H9 (cell line): ENCODE measurements around the gene PACS1. TPM values are rescaled to one million over a fixed set of nuclear protein-coding genes. Genes with fewer than 3 reads are reported as not detected.

Source experiments
- DNase-seq: peaks from one replicate; pipeline ENCODE4 v3.0.0-alpha.2; 2017
- H2AFZ ChIP-seq: one replicate; pipeline ENCODE4 v1.6.1; 2013; ENCODE audit warnings: mild to moderate bottlenecking, low read length, control low read depth, moderate library complexity
- H2AK5ac ChIP-seq: 2 replicates; pipeline ENCODE4 v1.6.1; 2013; ENCODE audit warnings: low read length, control low read depth, mixed read lengths; ENCODE audit not compliant: insufficient read length
- H2BK120ac ChIP-seq: one replicate; pipeline ENCODE4 v1.6.1; 2013; ENCODE audit warnings: low read depth, mild to moderate bottlenecking, low read length, control low read depth, inconsistent platforms; ENCODE audit not compliant: poor library complexity, severe bottlenecking
- H2BK12ac ChIP-seq: 2 replicates; pipeline ENCODE4 v1.6.1; 2013; ENCODE audit warnings: low read length, control low read depth, mixed read lengths, low read depth; ENCODE audit not compliant: insufficient read length
- H2BK15ac ChIP-seq: 2 replicates; pipeline ENCODE4 v1.6.1; 2013; ENCODE audit warnings: low read depth, low read length, control low read depth
- H2BK20ac ChIP-seq: one replicate; pipeline ENCODE4 v1.6.1; 2013; ENCODE audit warnings: low read depth, mild to moderate bottlenecking, low read length, control low read depth, inconsistent platforms; ENCODE audit not compliant: poor library complexity, severe bottlenecking
- H2BK5ac ChIP-seq: 2 replicates; pipeline ENCODE4 v1.6.1; 2013; ENCODE audit warnings: low read length, control low read depth, mixed read lengths; ENCODE audit not compliant: insufficient read length
- H3K14ac ChIP-seq: 2 replicates; pipeline ENCODE4 v1.6.1; 2013; ENCODE audit warnings: low read length, control low read depth; ENCODE audit not compliant: insufficient read depth
- H3K18ac ChIP-seq: 2 replicates; pipeline ENCODE4 v1.6.1; 2013; ENCODE audit warnings: low read depth, mild to moderate bottlenecking, mixed read lengths, low read length, control low read depth; ENCODE audit not compliant: insufficient read length
- H3K23ac ChIP-seq: 2 replicates; pipeline ENCODE4 v1.6.1; 2013; ENCODE audit warnings: low read length, control low read depth, mixed read lengths, low read depth; ENCODE audit not compliant: insufficient read length
- H3K23me2 ChIP-seq: 2 replicates; pipeline ENCODE4 v1.6.1; 2013; ENCODE audit warnings: low read depth, mild to moderate bottlenecking, mixed read lengths, low read length, control low read depth; ENCODE audit not compliant: insufficient read length, poor library complexity, severe bottlenecking
- H3K27ac ChIP-seq: 2 replicates; pipeline ENCODE4 v1.5.1; 2013; ENCODE audit warnings: low read length, control low read depth, mixed read lengths, low read depth; ENCODE audit not compliant: insufficient read length
- H3K27me3 ChIP-seq: 2 replicates; pipeline ENCODE4 v1.6.1; 2013; ENCODE audit warnings: low read length, control low read depth, inconsistent platforms; ENCODE audit not compliant: insufficient read depth
- H3K4ac ChIP-seq: 2 replicates; pipeline ENCODE4 v1.6.1; 2013; ENCODE audit warnings: low read depth, mild to moderate bottlenecking, control low read depth, inconsistent platforms, low read length, moderate library complexity
- H3K4me1 ChIP-seq: 2 replicates; pipeline ENCODE4 v1.6.1; 2013; ENCODE audit warnings: low read length, control low read depth, inconsistent platforms; ENCODE audit not compliant: insufficient read depth
- H3K4me2 ChIP-seq: 2 replicates; pipeline ENCODE4 v1.6.1; 2013; ENCODE audit warnings: low read length, control low read depth, mixed read lengths; ENCODE audit not compliant: insufficient read length, insufficient read depth
- H3K56ac ChIP-seq: 2 replicates; pipeline ENCODE4 v1.6.1; 2013; ENCODE audit warnings: low read depth, mild to moderate bottlenecking, mixed read lengths, low read length, control low read depth; ENCODE audit not compliant: insufficient read length
- H3K79me1 ChIP-seq: 2 replicates; pipeline ENCODE4 v1.6.1; 2013; ENCODE audit warnings: low read depth, mild to moderate bottlenecking, moderate library complexity, low read length, control low read depth, inconsistent platforms; ENCODE audit not compliant: insufficient read depth, poor library complexity, severe bottlenecking
- H3K79me2 ChIP-seq: 2 replicates; pipeline ENCODE4 v1.6.1; 2013; ENCODE audit warnings: low read length, control low read depth, inconsistent platforms; ENCODE audit not compliant: insufficient read depth
- H3K9ac ChIP-seq: 2 replicates; pipeline ENCODE4 v1.6.1; 2013; ENCODE audit warnings: low read length, control low read depth, mixed read lengths; ENCODE audit not compliant: insufficient read length; ENCODE audit errors: extremely low read depth
- H3K9me3 ChIP-seq: one replicate; pipeline ENCODE4 v1.6.1; 2013; ENCODE audit warnings: low read depth, low read length, inconsistent platforms; ENCODE audit not compliant: control insufficient read depth
- H3T11ph ChIP-seq: one replicate; pipeline ENCODE4 v1.6.1; 2013; ENCODE audit warnings: mild to moderate bottlenecking, low read length, control low read depth, inconsistent platforms
- H4K20me1 ChIP-seq: one replicate; pipeline ENCODE4 v1.6.1; 2013; ENCODE audit not compliant: control insufficient read depth, insufficient read length, insufficient read depth
- H4K5ac ChIP-seq: 2 replicates; pipeline ENCODE4 v1.6.1; 2013; ENCODE audit warnings: low read depth, mild to moderate bottlenecking, mixed read lengths, low read length, control low read depth; ENCODE audit not compliant: insufficient read length
- H4K8ac ChIP-seq: replicated peaks from 2 replicates; pipeline ENCODE4 v1.6.1; 2013; ENCODE audit warnings: low read length, control low read depth, mixed read lengths, low read depth; ENCODE audit not compliant: insufficient read length
- H4K91ac ChIP-seq: 2 replicates; pipeline ENCODE4 v1.6.1; 2013; ENCODE audit warnings: low read depth, mild to moderate bottlenecking, moderate library complexity, mixed read lengths, low read length, control low read depth; ENCODE audit not compliant: insufficient read length
- H3K27ac Mint-ChIP-seq, 3 experiments: 2 replicates in 2 of 3; 3 replicates in 1 of 3; pipeline ENCODE4 v1.8.0; 2020 to 2021; ENCODE audit warnings: mixed read lengths in 3 of 3, mild to moderate bottlenecking in 1 of 3, moderate library complexity in 1 of 3
- H3K27me3 Mint-ChIP-seq: 2 replicates; pipeline ENCODE4 v1.8.0; 2021; ENCODE audit warnings: low read depth, mild to moderate bottlenecking, moderate library complexity, mixed read lengths
- H3K36me3 Mint-ChIP-seq, 3 experiments: 2 replicates in 2 of 3; 3 replicates in 1 of 3; pipeline ENCODE4 v1.8.0; 2020 to 2021; ENCODE audit warnings: low read depth in 3 of 3, mixed read lengths in 3 of 3; ENCODE audit not compliant: insufficient read depth in 1 of 3
- H3K4me1 Mint-ChIP-seq, 2 experiments: 2 replicates each; pipeline ENCODE4 v1.8.0; 2020; ENCODE audit warnings: mixed read lengths in 2 of 2
- H3K4me3 Mint-ChIP-seq, 2 experiments: 2 replicates in 1 of 2; 3 replicates in 1 of 2; pipeline ENCODE4 v1.8.0; 2020 to 2021; ENCODE audit warnings: mild to moderate bottlenecking in 2 of 2, mixed read lengths in 2 of 2, moderate library complexity in 1 of 2
- H3K9me3 Mint-ChIP-seq, 2 experiments: 2 replicates in 1 of 2; 3 replicates in 1 of 2; pipeline ENCODE4 v1.8.0; 2020; ENCODE audit warnings: mild to moderate bottlenecking in 2 of 2, mixed read lengths in 2 of 2, moderate library complexity in 1 of 2
- WGBS: extraction: QIAGEN DNeasy Blood & Tissue Kit; methylation state at CpG from one replicate; pipeline ENCODE4 v1.1.7; 2013; ENCODE audit warnings: missing lambda C conversion rate, low lambda C conversion rate, mixed read lengths; ENCODE audit not compliant: insufficient read length; ENCODE audit errors: extremely low coverage; 5-methylcytosine and 5-hydroxymethylcytosine counted together
- total RNA-seq: library from RNA; stranded (reverse); gene quantifications from 2 replicates; pipeline ENCODE4 v1.2.1, GENCODE V29; 2021
- TF ChIP-seq, protein P1 (sequence below): fragments of 200-600 bp; sonication (generic); conservative IDR thresholded peaks from 3 replicates; pipeline ENCODE4 v1.8.0; 2021; ENCODE audit warnings: antibody characterized with exemption, mild to moderate bottlenecking

The PACS1 gene
- total RNA-seq, 1 experiment from 2014 or later, result 35.5 TPM

DNA sequence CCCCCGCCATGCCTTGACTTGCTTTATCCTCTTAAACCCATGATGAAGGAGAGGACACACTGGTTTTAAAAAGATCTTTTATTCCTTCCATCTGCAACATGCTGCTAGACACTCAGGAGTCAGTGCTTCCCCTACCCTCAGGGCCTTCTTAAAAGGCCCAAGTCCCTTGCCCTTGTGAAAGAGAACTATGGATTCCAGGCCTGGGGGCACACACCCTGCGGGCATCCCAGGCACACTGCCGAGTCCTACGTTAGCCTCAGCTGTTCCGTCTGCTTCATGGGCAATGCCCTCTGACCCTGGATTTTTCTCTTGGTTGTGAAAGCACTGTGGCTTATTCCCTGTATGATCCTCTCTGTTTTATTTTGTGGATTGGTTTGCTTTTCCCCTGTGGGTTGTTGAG lies 163.2 kb downstream of the PACS1 start:
- Histone ChIP-seq H3K27me3 (no peaks in the 10 kb centered on the region), H4K8ac (no peak overlapping the region), H3K9me3 (no peaks in the 10 kb centered on the region), H2BK12ac (no peak overlapping the region), H4K5ac (no peak overlapping the region), H3K4ac (no peak overlapping the region), H3T11ph (no peak overlapping the region), H3K14ac (no peak overlapping the region), H3K23ac (no peak overlapping the region), H4K91ac (no peak overlapping the region), H3K18ac (no peak overlapping the region), H3K79me1 (no peaks in the 10 kb centered on the region), H3K27ac (no peak overlapping the region), H2BK20ac (no peak overlapping the region), H3K4me2 (no peak overlapping the region), H2BK5ac (no peak overlapping the region), H3K4me1 (no peaks in the 10 kb centered on the region), H2AK5ac (no peak overlapping the region), H3K9ac (no peak overlapping the region), H3K79me2 (no peaks in the 10 kb centered on the region), H3K56ac (no peak overlapping the region), H2BK120ac (no peak overlapping the region), H2BK15ac (no peak overlapping the region), H2AFZ (no peak overlapping the region), H3K23me2 (no peaks in the 10 kb centered on the region), H4K20me1 (no peaks in the 10 kb centered on the region)
- WGBS, result no CpG with 5 or more reads among the region's 5 CpGs
- Mint-ChIP-seq H3K36me3 (peaks cover 3 to 33% (median 26%) of the 10 kb centered on the region in 3 experiments), H3K9me3 (no peaks in the 10 kb centered on the region; a peak in 1 of 5 replicates), H3K27me3 (no peaks in the 10 kb centered on the region), H3K4me1 (peaks cover 20 to 23% of the 10 kb centered on the region in 2 experiments), H3K4me3 (no peak overlapping the region; a peak in 1 of 5 replicates), H3K27ac (no peak overlapping the region)
- DNase-seq, result no peak
- TF ChIP-seq, protein P1, sequence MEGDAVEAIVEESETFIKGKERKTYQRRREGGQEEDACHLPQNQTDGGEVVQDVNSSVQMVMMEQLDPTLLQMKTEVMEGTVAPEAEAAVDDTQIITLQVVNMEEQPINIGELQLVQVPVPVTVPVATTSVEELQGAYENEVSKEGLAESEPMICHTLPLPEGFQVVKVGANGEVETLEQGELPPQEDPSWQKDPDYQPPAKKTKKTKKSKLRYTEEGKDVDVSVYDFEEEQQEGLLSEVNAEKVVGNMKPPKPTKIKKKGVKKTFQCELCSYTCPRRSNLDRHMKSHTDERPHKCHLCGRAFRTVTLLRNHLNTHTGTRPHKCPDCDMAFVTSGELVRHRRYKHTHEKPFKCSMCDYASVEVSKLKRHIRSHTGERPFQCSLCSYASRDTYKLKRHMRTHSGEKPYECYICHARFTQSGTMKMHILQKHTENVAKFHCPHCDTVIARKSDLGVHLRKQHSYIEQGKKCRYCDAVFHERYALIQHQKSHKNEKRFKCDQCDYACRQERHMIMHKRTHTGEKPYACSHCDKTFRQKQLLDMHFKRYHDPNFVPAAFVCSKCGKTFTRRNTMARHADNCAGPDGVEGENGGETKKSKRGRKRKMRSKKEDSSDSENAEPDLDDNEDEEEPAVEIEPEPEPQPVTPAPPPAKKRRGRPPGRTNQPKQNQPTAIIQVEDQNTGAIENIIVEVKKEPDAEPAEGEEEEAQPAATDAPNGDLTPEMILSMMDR, result no peak
